ENCODE results near the gene ACTL7B.

- TF ChIP-seq CTCF (IDR thresholded peaks at IDR 0.05; ENCODE audit: poor library complexity) (no peak), EZH2phosphoT487 (IDR thresholded peaks at IDR 0.05; ENCODE audit: low read depth, severe bottlenecking, unreplicated experiment) (no peak), EZH2 (IDR thresholded peaks at IDR 0.05; ENCODE audit: borderline replicate concordance) (no peak)
These were observed 47.8 kb upstream of the ACTL7B start for GRCh38 chr9:108903420-108904103.

Data from hepatocyte (in vitro differentiated cells).